ENCODE results near the gene SCAMP3.

Gene SCAMP3

DNA sequence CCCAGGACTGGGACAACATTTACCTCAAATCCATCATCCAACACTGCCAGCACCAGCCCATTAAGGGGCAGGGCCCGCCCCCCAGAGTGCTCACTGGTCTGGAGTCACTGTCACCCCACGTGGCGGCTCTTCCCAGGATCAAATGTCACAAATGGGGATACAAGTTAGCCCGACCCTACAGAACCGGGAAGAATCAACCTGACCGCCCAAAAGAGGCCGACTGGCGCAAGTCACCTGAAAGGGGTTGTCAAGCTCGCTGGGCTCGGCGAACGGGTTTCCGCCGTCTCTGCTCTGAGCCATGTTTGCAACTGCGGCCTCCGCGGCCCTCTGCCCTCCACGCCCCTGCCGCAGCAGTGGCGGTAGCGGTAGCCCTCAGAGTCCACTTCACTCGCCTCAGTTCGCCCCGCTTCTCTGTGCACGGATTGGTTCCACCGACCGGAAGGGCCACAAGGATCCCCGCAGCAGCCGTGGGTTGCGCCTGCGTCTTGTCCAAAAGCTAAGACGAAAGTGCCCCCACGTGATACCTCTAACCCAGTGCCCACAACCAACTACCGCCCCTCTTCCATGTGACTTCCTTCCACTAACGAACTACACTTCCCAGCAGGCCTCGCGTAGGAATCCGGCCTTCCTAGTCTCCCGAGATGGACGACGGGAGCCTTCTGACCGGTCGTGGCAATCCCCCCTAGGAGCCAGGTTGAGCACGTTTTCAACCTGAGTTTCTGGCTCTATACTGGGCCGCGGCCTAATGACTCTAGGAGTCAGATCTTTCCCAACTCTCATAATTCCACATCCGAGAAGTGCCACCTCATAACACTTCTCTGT, at the start of gene SCAMP3:
SCAMP3 (minus strand) TSS at position 509 of the 822 bp plus-strand sequence; CDS start at position 300, 209 bp downstream.
- TF ChIP-seq ELF4 (IDR thresholded peaks at IDR 0.05) (peak; percentile 84; the same call in 1 of the 2 replicates), L3MBTL2 (conservative IDR thresholded peaks at IDR 0.05) (peak; percentile 67)
- TF ChIP-seq, protein P1, sequence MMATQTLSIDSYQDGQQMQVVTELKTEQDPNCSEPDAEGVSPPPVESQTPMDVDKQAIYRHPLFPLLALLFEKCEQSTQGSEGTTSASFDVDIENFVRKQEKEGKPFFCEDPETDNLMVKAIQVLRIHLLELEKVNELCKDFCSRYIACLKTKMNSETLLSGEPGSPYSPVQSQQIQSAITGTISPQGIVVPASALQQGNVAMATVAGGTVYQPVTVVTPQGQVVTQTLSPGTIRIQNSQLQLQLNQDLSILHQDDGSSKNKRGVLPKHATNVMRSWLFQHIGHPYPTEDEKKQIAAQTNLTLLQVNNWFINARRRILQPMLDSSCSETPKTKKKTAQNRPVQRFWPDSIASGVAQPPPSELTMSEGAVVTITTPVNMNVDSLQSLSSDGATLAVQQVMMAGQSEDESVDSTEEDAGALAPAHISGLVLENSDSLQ (IDR thresholded peaks at IDR 0.05), result no peak
- peak; percentile 98 for DNase-seq (ENCODE audit: extremely low spot score)
- POLR2A ChIA-PET, result interaction anchor here (0.6 to 2.9 kb wide), 13 partner anchors 10 to 89 kb away, joined by 3 to 37 read pairs (median 3); partner anchors contain the start of genes CLK2, FDPS, KRTCAP2 and PKLR
- CTCF ChIA-PET, result interaction anchor here (0.5 to 1.8 kb wide), 3 partner anchors 12 to 464 kb away, joined by 3 to 5 read pairs (median 4); no protein-coding TSS in a partner anchor

DNA sequence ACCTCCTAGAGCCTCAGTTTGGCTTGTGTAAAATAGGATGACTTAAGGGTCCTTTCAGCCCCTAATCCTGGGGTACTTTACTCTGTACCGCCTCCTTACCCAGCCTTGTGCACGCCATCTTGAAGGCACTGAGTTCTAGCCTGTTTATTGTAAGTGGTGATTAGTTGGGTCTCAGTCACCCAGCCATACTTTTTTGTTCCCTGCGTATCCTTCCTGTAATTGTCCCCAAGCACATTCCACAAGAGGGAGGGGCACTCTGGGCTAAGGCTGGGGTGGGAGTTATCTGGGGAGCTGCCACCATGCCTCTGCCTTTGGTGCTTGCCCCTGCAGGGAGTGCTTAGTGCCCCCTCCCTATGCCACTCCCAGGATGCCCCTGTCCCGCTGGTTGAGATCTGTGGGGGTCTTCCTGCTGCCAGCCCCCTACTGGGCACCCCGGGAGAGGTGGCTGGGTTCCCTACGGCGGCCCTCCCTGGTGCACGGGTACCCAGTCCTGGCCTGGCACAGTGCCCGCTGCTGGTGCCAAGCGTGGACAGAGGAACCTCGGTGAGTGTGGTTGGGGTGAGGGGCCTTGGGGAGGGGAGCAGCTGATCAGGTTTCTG, 47.4 kb upstream of the SCAMP3 start:
- CTCF ChIA-PET, result no interaction called here
- no peak for TF ChIP-seq FOXK2 (IDR thresholded peaks at IDR 0.05)
- TF ChIP-seq, protein P1 (IDR thresholded peaks at IDR 0.05), result no peak
- no peak for TF ChIP-seq LEF1 (IDR thresholded peaks at IDR 0.05; ENCODE audit: borderline replicate concordance)
- TF ChIP-seq FOXA1 (IDR thresholded peaks at IDR 0.05), result no peak
- no peak for TF ChIP-seq HDGF (IDR thresholded peaks at IDR 0.05; ENCODE audit: borderline replicate concordance)
- TF ChIP-seq CTBP1 (IDR thresholded peaks at IDR 0.05; ENCODE audit: borderline replicate concordance), result no peak
- TF ChIP-seq NFRKB (IDR thresholded peaks at IDR 0.05), result no peak
- no peak for TF ChIP-seq FOXM1 (IDR thresholded peaks at IDR 0.05; ENCODE audit: borderline replicate concordance)
- no peak for TF ChIP-seq ELF4 (IDR thresholded peaks at IDR 0.05)
- POLR2A ChIA-PET, result interaction anchor here (1.2 kb wide), 1 partner anchor 13 kb away, joined by 3 read pairs; no protein-coding TSS in a partner anchor
- peak; percentile 31 for DNase-seq (ENCODE audit: extremely low spot score)

DNA sequence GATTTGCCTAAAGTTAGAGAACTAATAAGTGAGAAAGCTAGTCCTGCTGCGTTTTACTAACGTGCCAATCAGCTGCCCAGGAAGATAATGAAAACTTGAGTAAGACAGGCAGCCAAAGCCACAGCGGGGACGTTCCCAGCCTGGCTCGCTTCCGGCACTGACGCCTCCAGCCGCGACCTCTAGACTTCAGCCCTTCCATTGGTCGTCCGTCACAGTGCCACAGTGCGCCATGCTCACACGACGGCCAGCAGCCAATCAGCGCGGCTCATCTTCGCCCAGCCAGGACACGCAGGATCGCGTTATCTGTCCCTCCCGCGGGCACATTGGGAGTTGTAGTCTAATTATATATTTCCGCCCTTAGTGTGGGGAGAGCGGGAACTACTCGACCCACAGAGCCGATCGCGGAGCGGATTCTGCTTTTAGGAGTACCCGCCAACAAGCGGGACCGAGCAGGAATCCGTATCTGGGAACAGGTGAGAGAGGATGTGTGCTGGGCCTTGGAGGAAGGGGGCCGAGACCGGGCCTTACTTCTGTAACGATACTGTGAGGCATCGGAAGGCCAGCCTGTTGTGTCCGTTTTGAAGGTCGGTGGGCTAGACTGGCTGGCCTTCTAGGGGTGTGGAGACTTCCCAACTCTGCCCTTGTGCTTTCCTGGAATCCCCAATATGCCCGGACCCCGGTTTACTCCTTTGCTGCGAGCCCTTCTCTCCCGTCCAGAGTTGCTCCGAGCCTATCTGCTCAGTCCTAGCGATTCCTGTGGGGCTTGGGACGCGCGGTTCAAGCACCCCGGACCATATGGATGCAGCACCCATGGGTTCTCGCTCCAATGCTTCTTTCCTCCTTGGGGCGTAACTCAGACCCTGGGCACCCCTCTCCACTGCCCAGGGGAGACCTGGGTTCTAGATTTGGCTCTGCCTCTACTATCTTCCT, 46.6 kb upstream of the SCAMP3 start, which contains the start of gene FDPS:
FDPS (plus strand) TSS at position 374 of the 930 bp plus-strand sequence. CDS start 924 bp downstream, outside the sequence.
- ChIA-PET CTCF (interaction anchor here (1.1 to 4.2 kb wide), 3 partner anchors 16 to 136 kb away, joined by 3 to 29 read pairs (median 3); partner anchors contain the start of gene KRTCAP2), POLR2A (interaction anchor here (0.6 to 1.9 kb wide), 15 partner anchors 8 to 282 kb away, joined by 3 to 17 read pairs (median 5); partner anchors contain the start of genes CLK2, ENTREP3, HCN3 and SCAMP3)
- DNase-seq (ENCODE audit: extremely low spot score), result peak; percentile 98
- TF ChIP-seq L3MBTL2 (conservative IDR thresholded peaks at IDR 0.05), result peak; percentile 92
- no peak for TF ChIP-seq LEF1 (IDR thresholded peaks at IDR 0.05; ENCODE audit: borderline replicate concordance)
- no peak for TF ChIP-seq SUZ12 (IDR thresholded peaks at IDR 0.05)
- TF ChIP-seq, protein P1 (IDR thresholded peaks at IDR 0.05), result peak; percentile 97
- no peak for TF ChIP-seq FOXA1 (IDR thresholded peaks at IDR 0.05)
- no peak for TF ChIP-seq HDGF (IDR thresholded peaks at IDR 0.05; ENCODE audit: borderline replicate concordance)
- peak; percentile 53 for TF ChIP-seq ELF4 (IDR thresholded peaks at IDR 0.05)
- TF ChIP-seq FOXM1 (IDR thresholded peaks at IDR 0.05; ENCODE audit: borderline replicate concordance), result no peak
- TF ChIP-seq TARDBP (IDR thresholded peaks at IDR 0.05), result peak; percentile 71; the same call in 1 of the 2 replicates
- TF ChIP-seq ZNF384 (IDR thresholded peaks at IDR 0.05), result no peak

DNA sequence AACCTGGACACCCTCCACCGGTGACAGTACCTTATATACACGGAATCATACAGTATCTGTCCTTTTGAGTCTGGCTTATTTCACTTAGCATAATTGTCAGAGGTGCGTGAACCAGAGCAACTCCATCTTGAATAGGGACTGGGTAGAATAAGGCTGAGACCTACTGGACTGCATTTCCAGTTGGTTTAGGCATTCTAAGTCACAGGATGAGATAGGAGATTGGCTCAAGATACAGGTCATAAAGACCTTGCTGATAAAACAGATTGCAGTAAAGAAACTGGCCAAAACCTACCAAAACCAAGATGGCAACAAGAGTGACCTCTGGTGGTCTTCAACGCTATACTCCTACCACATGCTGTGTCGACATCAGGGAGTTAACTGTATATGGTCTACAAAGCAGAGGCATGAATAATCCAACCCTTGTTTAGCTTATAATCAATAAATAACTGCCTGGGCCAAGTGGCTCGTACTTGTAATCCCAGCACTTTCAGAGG, 45.1 kb upstream of the SCAMP3 start:
- TF ChIP-seq SP1 (IDR thresholded peaks at IDR 0.05) (no peak), SUZ12 (IDR thresholded peaks at IDR 0.05) (no peak), TARDBP (IDR thresholded peaks at IDR 0.05) (no peak), ARNT (IDR thresholded peaks at IDR 0.05) (no peak), CTBP1 (IDR thresholded peaks at IDR 0.05; ENCODE audit: borderline replicate concordance) (no peak), NFRKB (IDR thresholded peaks at IDR 0.05) (no peak), FOXM1 (IDR thresholded peaks at IDR 0.05; ENCODE audit: borderline replicate concordance) (no peak), FOXA1 (IDR thresholded peaks at IDR 0.05) (no peak), L3MBTL2 (conservative IDR thresholded peaks at IDR 0.05) (no peak), ZNF384 (IDR thresholded peaks at IDR 0.05) (no peak), FOXK2 (IDR thresholded peaks at IDR 0.05) (no peak), BHLHE40 (IDR thresholded peaks at IDR 0.05; ENCODE audit: borderline replicate concordance) (no peak), LEF1 (IDR thresholded peaks at IDR 0.05; ENCODE audit: borderline replicate concordance) (no peak), HDGF (IDR thresholded peaks at IDR 0.05; ENCODE audit: borderline replicate concordance) (no peak), ELF4 (IDR thresholded peaks at IDR 0.05) (no peak)
- TF ChIP-seq, protein P1 (IDR thresholded peaks at IDR 0.05), result no peak
- POLR2A ChIA-PET, result interaction anchor here (0.7 to 1.9 kb wide), 9 partner anchors 13 to 63 kb away, joined by 3 to 17 read pairs (median 8); partner anchors contain the start of genes CLK2 and HCN3
- no peak for DNase-seq (ENCODE audit: extremely low spot score)
- CTCF ChIA-PET, result interaction anchor here (0.6 to 4.2 kb wide), 4 partner anchors 28 to 290 kb away, joined by 3 to 29 read pairs (median 5); no protein-coding TSS in a partner anchor
